CD4-positive, alpha-beta T cell treated with Interleukin-6 at 100 ng/mL for 8 hours (primary cell): ENCODE measurements around the gene CNBD2.
A peak's percentile ranks its signal among the peaks of the same experiment; 100 is the strongest.
"Not testable (repeated sequence)": the region's sequence is repeated elsewhere in the genome, so short reads cannot be mapped to it uniquely, and the experiment has no call there.

Experiments
- DNase-seq: peaks from one replicate; pipeline ENCODE4 v3.0.0-alpha.2; 2020; ENCODE audit warnings: mixed read lengths, low spot score

CNBD2 gene

DNA sequence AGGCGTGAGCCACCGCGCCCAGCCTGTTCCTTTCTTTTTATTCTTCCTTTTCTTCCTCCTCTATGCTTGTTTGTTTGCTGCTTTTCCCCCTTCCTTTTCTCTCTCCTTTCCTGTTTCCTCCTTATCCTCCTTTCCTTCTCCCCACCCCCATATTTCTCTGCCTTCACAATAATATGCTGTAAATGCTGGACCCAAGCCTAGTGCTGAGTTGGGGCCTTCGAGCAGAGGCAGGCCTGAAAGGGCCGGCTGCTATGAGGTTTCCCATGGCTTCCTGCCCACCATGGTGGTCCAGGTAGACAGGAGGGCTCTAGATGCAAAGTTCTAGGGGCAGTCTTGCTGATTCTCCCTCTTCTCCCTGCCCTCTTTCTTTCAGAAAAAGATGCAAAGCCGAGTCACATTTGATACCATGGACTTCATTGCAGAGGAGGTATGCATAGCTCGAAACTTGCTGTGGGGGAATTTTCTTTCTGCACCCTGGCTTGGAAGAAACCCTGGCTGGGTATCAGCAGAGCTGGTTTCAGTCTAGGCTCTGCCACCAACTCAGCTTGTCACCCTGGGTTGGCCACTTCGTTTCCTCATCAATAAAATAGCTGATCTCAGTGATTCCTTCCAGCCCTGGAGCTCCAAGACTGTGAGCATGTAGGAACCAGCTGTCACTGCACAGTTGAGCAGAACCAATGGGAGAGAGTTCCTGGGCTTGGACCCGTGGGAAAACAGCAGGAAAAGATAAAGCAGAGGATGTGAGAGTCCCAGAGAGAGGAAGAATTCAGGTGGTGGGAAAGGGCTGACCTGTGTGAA, 7.4 kb downstream of the CNBD2 start:
- no peak for DNase-seq

DNA sequence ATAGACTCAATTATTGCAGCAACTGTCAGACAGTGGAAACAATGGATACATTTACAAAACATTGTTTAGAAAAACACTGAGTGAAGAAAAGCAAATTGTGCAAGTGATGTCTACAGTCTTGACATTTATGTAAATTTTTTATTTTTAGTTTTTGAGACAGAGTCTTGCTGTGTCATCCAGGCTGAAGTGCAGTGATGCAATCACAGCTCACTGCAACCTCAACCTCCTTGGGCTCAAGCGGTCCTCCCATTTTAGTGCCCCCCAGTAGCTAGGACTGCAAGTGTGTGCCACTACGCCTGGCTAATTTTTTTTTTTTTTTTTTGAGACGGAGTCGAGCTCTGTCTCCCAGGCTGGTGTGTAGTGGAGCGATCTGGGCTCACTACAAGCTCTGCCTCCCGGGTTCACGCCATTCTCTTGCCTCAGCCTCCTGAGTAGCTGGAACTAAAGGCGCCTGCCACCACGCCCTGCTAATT, 9.7 kb downstream of the CNBD2 start:
- DNase-seq, result no peak

DNA sequence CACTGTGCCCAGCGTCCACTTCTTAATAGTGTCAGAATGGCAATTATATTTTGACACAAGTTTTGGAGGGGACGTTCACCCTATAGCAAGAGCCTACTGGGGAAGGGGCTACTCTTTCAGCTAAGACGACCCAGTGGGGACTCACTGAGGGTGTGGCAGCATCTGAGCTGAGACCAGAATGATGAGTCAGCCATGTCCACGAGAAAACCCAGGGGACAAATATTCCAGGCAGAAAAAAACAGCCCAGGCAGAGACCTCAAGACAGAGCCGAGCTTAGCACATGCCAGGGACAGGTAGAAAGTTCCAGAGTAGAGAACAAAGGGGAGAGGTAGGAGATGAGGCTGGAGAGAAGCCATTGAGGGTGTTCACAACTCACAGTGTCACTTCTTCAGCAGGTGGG, 11.2 kb downstream of the CNBD2 start:
- DNase-seq, result no peak

DNA sequence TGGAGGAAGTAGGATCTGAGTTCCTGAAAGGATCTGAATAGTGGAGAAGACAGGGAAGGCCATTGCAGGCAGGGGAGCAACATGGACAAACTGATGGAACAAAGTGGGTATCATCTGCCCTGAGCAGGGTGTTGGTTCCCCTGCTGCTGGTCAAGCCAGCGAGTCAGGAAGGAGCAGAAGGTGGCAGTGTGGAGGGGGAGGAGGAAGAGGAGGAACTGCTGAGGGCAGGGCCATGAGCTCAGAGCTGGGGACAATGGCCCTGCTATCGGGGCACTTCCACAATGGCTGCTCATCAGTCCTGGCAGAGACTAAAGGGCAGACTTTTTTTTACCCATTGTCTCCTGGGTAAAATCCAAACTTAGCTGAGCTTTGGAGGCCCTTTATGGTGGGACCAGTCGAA, 13.6 kb downstream of the CNBD2 start:
- DNase-seq, result no peak

DNA sequence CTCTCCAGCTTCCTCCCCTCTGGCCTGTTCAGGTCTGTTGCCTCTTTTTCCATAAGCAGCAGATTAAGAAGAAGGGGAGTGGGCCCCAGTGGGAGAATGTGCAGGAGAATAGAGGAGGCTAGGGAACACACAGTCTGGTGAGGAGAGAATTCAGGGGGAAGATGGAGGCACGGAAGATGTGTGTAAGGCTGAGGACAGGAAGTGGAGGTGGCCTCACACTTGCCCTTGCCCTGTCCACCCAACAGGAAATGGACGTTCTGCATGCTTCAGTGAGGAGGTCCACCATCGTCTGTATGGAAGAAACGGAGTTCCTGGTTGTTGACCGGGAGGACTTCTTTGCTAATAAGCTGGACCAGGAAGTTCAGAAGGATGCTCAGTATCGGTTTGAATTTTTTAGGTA, 16.0 kb downstream of the CNBD2 start:
- DNase-seq, result no peak

DNA sequence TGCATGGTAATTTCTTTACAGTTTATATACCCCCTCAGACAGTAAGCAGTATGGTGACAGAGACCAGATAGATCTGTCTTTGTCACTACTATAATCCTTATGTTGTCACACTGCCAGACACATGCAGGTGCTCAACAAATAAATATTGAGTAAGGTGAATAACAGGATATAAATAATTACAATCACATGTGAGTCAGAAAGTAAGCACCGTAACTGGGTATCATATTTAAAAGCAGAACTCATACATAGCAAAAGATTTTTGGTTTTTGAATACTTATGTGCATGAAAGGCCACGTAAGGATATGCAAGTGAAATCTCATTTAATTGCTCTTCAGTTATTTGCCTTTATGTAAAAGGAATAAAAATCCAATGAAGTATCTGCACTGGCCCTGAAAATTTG, 17.4 kb downstream of the CNBD2 start:
- no peak for DNase-seq

DNA sequence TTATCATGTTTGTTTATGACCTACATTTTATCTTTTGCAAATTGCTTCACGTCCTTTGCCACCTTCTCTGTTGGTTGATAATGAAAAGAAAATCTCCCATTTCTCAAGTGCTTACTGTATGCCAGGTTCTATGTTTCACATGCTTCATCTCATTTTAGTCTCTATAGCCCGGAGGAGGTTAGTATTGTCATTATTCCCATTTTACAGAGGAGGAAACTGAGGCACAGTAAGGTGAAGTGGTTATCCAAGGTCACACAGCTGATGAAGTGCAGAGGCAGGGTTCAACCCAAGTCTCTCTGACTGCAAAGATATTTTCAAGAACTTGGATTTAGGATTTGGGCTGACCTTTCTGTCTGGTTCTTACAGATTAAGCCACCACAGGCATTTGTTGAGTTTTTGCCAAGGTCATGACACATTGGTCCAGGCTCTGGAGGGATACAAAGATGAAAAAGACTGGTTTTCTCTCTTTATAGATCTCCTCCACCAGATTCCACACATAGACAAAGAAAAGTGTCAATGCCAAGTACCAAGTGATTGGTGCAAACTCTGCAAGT, 20.6 kb downstream of the CNBD2 start:
- DNase-seq, result no peak

DNA sequence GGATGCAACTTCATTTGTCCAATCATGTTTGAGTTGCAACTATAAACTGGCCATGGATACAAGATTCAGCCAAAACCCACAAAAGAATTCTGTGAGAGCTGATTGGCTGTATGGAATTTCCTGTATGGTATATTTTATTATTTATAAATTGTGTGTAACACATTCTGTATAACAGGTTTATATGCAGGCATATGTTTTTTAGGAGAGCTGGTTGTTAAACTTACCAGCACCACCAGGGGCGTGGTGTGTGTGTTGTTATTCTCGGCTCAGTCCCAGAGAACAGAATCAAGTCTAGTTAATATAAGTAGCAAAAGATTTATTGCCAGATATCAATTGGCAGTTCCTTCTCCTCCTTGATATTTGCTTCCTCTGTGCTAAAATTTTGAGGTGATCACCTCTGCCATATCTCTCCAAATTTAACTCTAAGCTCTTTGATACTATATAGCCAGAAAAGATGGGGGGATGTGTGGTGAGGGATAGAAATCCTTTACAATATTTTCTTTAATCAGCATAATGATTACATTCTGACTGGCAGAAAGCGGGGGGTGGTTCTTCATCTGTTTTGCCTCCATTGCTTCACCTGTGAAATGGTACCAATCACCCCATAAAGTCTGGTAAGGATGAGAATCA, 22.9 kb downstream of the CNBD2 start:
- no peak for DNase-seq

DNA sequence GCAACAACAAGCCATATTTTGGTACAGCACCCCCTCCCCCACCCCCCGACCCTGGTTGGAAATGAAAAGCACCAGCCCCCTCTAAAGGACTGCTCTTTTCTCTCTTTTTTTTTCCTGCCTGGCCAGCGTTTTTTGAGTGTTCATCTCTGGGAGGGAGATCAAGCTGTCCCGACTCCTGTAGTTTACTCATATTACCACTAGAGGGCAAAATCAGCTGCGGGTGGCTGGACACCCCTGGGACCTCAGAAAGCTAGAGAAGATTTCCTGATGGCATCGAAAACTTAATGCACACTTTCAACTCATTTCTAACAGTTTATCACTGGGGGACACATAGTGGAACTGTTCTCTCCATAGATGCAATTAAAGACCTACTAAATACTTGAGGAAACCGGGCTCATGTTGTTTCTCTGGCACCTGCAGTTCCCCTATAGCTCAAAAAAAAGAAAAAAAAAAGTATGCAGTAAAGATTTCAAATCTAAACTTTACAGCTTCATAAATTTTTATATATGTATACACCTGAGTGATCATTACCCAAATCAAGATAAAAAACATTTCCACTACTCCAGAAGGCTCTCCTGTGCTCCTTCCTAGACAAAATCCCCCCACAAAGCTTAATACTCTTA, 24.4 kb downstream of the CNBD2 start:
- peak; percentile 59 for DNase-seq

DNA sequence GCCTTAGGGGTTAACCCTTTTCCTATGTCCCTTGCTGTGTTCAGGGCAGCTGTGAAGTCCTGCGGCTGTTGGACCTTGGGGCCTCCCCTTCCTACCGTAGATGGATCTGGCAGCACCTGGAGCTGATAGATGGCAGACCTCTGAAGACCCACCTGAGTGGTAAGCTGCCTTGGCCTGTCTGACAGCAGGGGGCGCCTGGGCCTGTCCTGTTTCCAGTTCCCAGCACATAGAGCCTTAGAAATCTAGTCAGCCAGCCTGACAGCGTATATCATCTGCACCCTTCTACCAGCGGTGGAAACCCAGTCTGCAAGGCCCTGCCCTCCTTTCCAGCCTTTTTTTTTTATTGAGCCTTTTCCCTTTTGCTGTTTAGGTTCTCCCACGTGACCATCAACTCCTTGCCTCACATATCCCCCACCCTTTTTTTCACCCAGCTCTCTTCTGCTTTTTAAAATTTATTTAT, 26.6 kb downstream of the CNBD2 start:
- DNase-seq, result peak; percentile 80

DNA sequence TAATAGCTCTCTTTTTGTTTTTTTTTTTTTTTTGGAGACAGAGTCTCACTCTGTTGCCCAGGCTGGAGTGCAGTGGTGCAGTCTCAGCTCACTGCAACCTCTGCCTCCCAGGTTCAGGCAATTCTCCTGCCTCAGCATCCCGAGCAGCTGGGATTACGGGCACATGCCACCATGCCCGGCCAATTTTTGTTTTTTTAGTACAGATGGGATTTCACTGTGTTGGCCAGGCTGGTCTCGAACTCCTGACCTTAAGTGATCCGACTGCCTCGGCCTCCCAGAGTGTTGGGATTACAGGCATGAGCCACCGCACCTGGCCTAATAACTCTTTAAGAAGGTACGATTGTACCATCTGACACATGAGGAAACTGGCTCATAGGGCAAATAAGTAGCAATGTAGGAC, 28.1 kb downstream of the CNBD2 start:
- DNase-seq, result not testable (repeated sequence)

DNA sequence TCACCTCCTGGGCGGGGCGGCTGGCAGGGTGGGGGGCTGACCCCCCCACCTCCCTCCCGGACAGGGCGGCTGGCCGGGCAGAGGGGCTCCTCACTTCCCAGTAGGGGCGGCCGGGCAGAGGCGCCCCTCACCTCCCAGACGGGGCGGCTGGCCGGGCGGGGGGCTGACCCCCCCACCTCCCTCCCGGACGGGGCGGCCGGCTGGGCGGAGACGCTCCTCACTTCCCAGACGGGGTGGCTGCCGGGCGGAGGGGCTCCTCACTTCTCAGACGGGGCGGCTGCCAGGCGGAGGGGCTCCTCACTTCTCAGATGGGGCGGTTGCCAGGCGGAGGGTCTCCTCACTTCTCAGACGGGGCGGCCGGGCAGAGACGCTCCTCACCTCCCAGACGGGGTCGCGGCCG, 32.9 kb downstream of the CNBD2 start:
- not testable (repeated sequence) for DNase-seq

DNA sequence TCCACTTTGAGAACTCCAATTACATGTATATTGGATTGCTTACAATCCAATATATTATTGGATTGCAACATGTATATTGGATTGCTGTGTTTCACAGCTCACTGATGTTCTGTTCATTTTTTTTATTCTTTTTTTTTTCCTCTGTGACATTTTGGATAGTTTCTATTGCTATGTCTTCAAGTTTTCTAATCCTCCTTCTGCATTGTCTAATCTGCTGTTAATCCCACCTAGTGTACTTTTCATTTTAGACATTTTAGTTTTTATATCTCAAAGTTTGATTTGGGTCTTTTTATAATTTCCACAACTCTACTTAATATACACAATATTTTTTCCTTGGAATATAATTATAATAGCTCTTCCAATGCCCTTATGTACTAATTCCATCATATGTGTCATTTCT, 34.5 kb downstream of the CNBD2 start:
- no peak for DNase-seq

DNA sequence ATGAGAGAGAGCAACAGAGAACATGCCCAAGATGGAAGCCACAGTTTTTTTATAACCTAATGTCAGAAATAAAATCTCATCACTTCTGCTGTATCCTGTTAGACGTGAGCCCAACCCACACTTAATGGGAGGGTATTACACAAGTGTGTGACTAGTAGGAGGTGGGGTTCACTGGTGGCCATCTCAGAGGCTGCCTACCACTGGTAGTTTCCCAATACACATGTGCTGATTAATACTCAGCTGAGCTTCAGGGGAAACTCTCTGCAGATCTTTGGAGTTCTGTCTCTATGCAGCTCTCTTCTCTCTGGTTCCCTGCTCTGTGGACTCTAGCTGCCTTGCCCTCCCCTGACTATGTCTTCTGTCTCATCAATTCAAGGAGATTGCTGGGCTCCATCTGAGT, 35.7 kb downstream of the CNBD2 start:
- no peak for DNase-seq

DNA sequence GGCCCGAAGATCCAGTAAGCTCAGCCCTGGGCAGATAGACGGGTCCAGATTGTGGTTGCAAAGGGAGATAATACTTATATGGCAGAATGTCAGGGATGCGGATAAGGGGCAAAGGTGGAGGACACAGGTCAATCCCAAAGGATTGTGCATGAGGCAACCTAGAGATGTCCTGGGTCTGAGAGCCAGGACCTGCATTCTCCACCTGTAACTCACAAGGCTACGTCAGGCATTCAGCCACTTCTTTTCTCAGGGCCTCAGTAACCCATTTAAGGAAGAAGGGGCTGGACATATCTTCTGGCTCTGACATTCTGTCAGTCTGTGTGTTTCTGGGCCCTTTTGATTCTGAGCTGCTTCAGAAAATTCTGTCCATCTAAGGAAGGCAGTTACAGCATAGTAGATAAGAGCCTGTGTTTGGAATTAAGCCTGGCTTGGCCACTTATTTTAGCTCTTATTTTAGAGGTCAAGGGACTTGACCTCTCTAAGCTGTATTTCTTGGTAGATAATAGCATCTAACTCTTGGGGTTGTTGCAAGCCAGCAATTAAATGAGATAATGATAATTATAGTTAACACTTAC, 40.2 kb downstream of the CNBD2 start:
- DNase-seq, result no peak

DNA sequence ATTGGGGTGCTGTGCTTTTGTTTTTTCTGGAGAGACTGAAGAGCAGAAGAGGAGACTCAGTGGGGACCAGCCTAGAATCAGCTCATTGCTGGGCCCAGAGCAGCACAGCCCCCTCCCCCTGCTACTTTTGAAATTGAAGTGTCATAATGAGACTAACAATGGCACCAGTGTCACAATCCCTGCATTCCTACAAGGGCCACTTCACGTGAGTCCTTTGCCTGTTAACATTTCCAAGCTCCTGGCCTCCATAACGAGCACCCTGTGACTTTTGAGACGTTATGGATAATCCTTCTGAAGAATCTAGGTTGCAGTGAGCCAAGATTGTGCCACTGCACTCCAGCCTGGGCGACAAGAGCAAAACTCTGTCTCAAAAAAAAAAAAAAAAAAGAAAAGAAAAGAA, 41.7 kb downstream of the CNBD2 start:
- DNase-seq, result no peak

DNA sequence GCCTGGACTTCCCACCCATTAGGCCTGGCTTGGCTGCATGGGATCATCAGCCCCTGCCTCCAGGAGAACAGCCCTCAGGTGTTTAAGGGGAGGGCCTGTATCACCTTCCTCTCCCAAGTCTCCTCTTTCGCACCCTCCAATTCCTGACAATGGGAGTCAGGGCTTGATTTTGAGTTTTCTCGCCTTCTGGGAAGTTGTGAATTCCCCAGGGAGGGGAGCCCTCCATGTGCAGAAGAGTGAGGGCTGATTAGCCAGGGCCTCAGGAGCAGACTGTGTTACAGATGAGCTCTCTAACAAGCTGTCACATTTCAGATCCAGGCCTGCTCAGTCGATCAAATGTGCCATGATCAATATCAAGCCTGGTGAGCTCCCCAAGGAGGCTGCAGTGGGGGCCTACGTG, 42.4 kb downstream of the CNBD2 start:
- DNase-seq, result no peak

DNA sequence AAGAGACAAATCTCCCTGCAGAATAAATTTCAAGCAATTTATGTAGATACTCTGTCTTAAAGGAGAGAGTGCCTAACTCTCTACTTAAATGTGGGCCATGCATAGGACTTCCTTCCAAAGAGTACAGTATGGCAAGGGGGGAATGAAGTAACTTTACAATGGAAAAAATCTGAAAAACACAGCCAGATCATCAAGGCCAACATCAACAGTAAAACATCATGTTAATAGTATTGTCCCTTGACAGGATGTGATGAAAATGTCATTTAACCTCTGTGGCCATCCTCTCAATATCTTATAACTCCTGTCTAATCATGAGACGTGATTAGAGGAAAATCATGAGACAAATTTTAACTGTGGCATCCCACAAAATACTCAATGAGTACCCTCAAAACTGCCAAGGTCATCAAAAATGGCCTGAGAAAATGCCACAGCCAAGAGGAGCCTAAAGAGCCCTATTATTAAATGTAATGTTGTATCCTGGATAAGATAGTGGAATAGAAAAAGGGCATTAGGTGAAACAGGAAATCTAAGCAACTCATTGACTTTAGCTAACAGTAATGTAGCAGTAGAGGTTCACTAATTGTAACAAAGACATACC, 47.5 kb downstream of the CNBD2 start:
- DNase-seq, result no peak

DNA sequence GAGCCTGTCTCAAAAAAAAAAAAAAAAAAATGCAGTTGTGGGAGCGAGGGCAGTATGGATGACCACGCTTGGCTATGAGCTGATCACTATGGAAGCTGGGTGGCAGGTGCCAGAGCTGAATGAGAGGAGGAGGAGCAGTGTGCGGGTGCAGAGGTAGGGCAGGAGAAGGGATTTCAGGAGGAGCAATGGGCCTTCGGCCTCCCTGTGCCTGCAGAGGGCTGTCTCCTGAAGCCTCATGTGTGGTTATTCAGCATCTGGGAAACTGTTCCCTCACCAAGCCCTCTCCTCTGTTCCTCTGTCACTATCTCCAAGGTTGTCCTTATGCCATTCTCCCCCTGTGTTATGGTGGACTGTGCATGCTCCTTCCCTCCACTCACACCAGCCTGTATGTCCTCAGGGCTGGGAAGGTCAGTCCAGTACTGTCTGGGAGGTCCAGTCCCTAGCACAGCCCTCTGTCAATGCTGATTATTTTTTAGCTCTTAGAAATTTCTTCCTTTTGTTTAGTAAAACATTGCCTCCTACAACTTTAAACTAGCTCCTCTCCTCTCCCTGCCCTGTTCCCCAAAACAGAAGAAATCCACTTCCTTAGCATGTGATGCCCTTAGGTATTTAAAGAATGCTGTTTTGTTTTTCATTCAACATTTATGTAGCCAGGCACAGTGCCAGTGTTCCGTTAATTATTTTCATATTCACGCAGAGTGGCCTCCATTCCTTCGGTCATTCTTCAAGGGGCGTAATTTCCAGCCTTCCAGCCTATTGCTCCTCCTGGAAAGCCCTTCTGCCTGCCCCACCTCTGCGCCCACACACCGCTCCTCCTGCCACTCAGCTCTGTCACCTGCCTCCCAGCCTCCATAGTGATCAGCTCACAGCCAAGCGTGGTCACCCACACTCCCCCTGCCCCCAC, 48.9 kb downstream of the CNBD2 start:
- no peak for DNase-seq

DNA sequence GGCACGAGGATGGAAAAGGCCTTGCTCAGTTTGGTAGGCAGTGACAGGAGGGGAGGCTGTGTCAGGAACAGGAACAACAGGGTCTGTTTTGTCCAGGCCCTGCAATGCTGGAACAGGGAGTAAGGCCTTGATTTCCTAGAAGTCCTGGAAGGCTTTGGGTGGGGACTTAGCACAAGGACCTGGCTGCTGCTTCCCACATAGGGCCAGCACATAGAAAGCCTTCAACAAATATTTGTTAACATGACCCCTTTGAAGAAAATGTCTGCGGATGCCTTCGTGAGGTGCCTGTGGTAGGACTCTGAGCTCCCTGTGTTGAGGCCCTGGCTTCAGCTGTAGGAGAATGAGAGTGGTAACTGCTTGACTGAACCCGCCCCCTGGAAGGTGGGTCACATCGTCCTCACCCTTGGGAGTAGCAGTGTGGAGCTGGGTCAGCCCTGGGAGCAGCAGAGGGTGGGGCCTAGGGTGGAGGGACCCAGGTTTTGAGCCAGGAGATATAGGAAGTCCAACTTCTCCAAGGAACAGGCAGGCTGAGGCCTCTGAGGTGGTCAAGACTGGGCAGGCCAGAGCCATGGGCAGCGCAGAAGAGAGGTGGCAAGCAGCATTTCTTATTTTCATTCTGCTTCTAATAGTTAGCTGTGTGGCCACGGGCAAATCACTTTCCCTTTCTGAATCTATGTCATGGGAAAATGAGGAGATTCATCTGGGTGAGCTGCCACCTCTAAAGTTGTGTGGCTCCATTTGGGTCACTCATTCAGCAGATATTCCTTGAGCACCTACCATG, 50.0 kb downstream of the CNBD2 start:
- no peak for DNase-seq
